Stimulated activated CD4-positive, alpha-beta T cell treated with anti-CD3 and anti-CD28 coated beads, TNF-alpha, amount 100 ng/mL, for 1 hour (primary cell): ENCODE results near the gene OMA1.
"Not testable (repeated sequence)": the region's sequence is repeated elsewhere in the genome, so short reads cannot be mapped to it uniquely, and the experiment has no call there.

Experiments used
- DNase-seq, 3 donors: peaks; one replicate each; pipeline ENCODE4 v3.0.0-alpha.2; 2020; ENCODE audit warnings: low read depth in 3 of 3, low spot score in 1 of 3

The OMA1 gene

DNA sequence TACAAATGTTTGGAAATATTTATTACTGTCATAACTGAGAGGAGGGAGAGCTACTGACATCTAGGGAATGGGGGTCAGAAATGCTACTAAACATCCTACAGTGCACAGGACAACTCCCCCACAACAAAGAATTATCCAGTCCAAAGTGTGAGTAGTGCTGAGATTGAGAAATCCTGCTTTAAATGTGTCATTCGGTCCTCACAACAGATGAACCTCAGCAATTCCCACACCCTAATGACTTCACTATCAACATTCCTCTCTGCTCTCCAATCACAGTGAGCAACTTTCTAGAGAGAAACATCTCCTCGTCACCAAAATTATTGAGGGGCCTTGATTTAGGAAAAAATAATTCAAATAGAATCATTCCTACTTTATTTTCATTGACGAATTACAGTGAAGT, 18.0 kb downstream of the OMA1 start:
- DNase-seq: no peak

DNA sequence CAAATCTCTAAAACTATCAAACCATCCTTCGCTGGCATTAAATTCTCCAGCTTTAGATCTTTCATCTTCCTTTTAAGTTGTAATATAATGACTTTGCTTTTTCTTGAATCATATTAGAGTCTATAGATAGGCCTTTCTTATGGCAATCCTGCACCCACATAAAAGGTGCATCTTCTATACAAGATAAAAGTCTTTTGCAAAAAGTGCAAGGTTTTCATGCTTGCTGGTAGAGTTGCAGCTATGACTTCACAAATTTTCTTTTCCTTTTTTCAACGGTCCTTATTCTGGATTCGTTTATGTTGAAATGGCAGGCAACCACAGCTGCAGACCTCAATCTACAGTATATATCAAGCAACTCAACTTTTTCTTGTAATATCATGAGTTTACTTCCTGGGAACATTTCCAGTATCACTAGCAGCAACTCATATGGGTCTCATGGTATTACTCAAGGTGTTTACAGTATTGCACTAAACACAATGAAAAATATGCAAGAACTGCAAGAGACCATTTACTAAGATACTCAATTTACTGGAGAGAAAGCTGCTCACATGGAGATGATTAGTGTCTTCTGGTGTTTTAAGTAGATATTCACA, 22.1 kb downstream of the OMA1 start:
- DNase-seq: no peak

DNA sequence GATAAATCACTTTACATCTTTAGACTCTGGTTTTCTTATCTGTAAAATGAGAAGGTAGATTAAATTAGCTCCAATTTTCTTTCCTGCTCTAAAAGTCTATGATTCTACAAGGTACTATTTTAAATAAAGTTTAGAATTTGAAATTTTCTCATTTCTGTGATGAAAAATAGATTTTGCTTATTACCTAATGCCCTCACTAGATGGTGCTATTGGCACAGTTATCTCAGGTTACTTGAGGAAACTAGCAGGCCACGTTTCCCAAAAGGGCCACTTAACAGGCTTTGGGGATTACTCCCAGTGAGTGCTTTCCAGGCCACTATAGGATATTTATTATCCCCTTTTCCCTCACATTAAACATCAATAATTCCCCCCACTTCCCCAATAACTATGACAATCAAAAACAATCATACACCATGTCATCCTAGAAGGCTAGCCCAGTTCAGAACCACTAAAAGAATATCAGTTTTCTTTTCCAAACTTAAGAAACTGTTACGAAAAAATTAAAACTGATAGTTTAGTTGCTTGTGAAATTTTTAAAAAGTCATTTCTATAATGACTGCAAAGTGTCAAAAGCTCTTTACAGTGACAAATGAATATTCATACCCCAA, 30.6 kb downstream of the OMA1 start:
- no peak for DNase-seq

DNA sequence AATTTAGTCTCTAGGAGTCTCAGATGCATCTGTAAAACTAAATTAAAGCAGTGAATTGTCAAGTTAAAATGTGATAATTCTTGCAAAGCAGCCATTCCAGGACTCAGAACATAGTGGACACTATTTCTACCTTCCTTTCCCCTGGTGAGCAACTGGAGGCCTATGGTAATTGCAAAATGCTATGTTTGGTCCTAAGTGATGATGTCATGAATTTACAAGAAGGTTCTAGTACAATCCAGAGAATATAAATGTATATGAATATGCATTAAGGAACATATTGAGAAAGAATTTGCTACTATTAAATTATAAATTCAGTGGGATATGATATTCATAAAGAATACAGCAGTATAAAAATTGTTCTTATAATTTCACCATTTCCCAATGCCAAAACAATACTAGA, 32.6 kb downstream of the OMA1 start:
- no peak for DNase-seq

DNA sequence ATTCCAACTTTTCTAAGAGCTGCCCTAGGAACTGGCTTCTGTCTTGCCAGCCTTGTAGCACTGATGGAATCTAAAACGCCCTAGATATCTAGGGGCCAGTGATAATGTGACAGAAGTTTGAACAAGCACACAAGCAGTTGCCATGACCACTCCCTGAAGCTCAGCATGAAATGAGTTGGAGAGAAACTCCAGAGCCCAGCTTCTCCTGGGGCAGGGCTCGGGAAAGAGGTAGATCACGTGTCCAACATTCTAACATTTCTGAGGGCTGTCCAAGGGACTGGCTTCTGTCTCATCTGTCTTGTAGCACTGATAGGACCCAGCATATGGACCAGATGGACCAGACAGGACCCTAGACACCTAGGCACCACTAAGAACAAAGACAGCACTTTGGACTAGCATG, 37.9 kb downstream of the OMA1 start:
- DNase-seq: no peak

DNA sequence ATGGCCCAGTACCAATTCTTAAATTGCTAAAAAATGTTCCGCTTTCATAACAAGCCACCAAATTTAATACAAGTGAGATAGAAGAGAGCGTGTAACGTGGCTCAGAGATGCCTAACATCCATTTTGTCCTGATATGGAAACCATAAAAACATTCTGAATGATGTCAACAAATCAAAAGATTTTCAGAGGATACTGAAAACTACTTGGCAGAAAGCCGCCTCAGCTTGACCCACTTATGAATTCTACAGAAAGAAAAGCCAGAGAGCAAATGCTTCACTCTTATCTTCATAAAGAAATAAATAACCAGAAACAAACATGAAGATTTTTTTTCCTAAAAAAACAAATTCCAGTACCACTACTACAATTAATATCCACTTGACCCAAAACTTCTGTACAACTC, 41.2 kb downstream of the OMA1 start:
- DNase-seq: no peak

DNA sequence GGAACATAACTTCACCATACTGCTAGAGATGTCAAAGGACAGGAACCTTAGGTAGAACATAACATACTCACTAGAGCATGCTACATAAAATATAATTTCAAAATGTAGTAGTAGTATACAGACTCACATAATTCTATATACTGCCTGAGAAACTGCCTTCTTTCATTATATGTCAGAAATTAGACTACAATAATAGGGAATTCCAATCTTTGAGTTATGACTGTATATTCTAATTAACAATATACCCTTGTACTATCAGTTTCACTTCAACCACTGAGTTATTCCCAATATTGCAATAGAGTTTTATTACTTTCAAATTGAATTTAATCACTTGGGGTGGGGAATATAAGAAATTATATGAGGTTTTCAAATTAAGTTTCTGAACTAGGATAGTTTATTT, 44.0 kb downstream of the OMA1 start:
- no peak for DNase-seq

DNA sequence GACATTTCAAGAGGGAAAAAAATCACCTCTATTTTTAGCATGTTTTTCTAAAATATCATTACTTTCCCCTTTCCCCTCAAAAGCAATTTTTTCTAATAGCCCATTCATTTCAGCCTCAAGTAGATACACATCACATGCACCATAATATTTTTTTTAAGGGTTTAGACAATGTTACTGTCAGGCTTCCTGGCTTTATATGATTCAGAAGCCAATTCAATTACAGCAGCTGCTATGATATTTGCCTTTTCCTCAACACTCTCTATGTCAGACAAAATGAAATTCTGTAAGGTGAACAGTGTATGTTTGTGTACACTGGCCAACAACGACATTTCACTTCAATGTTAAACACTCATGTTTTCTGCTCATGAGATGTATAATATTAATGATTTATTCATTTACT, 46.5 kb downstream of the OMA1 start:
- no peak for DNase-seq

DNA sequence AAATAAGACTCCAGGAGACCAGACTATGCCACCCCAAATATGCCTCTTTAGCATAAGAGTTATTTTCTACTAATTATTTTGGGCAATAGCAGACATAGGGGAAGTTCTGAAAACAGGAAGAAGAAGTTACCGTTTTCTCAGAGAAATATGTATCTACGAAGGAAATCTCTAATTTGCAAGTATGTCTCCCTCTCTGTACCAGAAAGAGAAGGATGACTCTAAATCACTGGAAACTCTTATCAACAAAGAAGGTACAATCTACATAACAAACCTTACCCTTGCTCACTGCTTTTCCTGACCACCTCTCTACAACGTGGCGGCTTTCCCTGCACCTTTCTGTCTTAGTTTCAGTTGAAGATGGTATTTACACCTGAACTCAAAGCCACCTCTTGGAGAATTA, 49.0 kb downstream of the OMA1 start:
- DNase-seq: no peak

DNA sequence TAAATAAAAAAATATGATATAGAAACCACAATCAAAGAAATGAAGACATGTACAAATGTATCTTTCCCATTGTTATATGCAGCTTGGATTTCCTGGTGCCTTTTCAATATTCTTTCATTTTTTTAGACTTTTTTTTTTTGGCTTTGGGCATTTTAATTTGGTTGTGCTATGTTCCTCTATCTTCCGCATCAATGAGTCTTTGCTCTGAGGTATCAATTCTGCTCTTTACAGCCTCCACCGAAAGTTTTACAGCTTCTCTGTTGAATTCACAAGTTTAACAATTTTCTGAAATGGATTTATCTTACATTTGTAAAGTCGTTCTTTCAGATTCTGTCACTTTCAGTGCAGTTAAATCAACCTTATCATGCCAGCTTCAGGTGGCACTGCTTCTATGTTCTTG, 50.5 kb downstream of the OMA1 start:
- no peak for DNase-seq

DNA sequence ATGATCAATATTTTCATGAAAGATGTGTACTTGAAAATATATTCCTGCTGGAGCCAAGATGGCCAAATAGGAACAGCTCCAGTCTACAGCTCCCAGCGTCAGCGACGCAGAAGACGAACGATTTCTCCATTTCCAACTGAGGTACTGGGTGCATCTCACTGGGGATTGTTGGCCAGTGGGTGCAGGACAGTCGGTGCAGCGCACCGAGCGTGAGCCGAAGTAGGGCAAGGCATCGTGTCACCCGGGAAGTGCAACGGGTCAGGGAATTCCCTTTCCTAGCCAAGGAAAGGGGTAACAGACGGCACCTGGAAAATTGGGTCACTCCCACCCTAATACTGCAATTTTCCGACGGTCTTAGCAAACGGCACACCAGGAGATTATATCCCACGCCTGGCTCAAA, 57.6 kb downstream of the OMA1 start:
- not testable (repeated sequence) for DNase-seq

DNA sequence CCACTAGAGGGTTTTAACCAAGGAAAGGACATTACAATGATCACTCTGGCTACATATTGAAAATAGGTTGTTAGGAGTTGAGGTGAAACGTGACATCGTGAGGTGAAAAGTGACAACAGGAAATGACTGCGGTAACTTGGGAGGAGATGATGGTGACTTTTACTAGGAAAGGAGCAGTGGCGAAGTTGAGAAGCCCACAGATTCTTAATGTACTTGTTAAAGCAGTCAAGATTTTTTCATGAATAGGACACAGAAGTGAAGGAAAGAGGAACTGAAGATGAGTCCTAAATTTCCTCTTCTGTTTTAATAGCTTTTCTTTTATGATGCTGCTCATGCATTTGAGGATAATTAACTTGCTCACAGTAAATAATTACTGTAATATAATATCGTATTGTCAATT, 59.5 kb downstream of the OMA1 start:
- no peak for DNase-seq

DNA sequence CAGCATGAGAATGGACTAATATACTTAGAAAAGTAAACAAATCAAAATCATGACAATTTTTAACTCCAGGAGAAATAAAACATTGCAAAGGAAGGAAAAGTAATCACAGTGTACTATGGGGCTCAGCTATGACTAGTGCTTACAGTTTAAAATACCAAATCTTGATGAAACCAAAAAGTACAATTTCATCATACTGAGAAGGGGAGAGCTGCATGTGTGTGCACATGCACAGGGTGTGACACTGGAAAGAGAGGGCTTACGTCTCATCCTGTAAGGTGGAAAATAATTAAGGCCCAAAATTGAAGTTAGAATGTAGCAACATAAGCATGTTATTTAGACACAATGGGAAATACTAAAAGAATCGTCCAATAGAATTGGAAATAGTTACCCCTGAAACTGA, 64.6 kb downstream of the OMA1 start:
- no peak for DNase-seq

DNA sequence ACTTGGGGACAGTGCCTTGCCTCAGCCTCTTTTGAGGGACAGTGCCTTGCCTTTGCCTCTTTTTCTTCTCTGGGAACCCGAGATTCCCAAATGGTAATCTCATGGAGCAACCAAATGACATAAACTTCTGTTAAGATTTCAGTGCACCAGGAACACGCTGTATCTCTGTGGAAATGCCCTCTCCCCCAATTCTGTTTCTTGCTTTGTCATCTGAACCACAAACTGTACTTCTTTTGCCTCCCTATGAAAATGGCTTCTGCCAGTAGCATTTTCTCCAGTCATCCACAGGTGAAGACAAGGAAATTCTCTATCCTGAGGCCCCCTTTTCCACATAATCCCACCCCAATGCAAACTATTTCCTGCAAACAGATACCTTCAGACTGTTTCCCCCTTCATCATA, 66.3 kb downstream of the OMA1 start:
- no peak for DNase-seq

DNA sequence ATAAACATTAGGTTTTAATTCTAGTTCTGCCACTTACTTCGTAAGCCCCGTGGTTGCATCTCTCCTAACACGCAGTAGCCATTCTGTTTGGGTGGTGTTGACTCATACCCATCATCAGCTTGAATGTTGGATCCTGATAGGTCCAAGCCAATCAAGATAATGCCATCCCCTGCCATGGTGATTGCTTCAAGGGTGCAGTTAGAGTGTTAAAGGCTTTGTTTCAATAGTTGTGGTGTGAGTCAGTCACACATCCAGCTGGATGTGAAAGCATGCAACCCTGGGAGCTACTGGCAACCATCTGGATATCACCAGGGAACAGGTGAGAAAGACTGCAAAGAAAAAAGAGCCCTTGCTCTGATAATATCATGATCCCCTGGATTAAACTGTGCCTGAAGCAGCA, 69.1 kb downstream of the OMA1 start:
- no peak for DNase-seq

DNA sequence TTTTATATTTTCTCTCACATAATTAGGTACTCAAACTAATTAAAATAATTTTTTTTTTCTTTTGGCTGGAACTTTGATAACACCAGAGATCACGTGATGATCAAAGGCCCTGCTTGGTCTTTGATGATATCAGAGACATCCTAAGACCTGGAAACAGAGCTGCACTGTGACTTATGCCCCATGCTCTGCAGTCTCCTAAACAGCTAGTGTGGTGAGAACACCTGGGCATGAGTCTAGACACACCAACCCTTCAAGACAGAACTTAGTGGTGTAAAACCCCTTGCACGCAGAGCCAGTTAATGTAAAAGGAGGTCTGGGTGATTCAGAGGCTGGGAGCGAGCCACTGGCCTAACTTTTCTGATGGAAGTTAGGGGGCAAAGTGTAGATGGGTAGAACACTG, 70.3 kb downstream of the OMA1 start:
- DNase-seq: no peak

DNA sequence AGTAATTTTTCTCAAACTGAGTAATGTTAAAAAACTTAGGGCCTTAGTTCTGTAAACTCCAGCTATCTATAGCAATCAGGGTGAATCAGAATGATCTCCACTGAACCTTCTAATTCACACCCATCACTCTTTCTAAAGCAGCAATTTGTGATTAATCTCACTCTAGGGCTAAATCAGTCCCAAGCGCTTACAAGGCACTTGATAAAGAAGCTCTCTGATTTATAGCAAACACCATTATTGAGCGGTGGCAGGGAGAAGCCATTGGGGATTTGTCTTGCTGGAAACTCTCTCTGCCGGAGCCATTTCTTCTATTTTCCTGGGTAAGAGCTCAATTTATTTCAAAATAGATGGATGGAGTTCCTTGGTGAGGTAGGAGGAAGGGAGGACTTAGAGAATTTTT, 77.0 kb downstream of the OMA1 start:
- DNase-seq: no peak

DNA sequence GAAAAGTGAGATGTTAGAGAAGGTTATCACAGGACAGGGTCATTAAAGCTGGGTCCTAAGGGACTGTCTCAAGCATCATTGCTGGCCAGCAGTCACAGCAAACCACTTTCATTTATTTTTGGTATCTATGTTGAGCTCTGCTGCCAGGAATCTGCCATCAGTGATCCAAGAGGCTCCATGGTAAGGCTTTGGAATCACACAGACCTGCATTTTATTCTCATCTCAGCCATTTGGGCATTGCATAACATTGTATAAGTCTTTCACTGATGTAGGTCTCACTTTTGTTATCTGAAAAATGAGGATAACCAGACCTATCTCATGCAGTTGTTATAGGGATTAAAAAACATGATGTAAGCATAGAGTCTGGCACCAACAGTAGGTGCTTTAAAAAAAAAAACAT, 77.5 kb downstream of the OMA1 start:
- no peak for DNase-seq

DNA sequence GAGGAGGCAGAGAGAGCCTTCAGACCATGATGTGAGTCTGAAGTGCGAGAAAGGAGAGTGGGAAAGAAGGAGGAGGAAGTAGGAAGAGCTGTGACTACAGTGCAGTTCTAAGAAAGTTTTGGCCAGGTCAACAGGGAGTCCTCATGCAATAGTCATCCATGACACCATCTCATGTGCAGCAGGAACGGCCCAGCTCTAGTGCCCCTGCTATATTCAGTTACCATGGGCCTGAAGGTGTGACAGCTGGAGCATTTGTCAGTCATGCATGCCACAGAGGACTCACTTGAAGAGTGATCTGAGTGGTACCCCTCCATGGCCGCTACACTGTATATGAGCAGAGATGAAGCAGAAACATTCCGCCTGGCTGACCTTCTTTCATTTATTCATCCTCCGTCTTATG, 77.9 kb downstream of the OMA1 start:
- no peak for DNase-seq

DNA sequence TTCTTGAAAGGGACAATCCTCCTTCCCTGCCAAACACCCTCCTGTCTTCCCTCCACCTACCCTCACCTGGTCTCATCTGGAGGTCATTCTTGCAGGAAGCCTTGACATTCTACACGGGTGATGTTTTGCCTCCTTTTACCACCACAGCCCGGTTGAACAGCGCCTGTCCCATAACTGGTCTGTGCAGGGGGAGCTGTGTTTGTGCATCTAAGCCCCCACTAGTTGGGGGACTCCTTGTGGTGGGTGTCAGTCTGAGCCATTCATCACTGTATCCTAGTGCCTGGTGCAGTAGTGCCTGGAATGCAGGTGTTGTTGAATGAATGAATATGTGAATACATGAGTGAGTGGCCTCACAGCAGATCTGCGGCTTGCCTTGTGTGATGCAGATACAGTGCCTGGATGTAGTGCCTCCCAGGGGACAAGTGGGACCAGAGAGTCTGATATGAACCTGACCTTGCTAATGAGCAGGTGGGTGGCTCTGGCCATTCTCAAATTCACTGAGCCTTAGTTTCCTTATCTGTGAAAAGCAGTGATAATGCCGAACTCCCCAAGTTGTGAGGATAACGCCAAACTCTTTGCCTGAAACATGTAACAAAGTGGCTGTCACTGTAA, 79.8 kb downstream of the OMA1 start:
- DNase-seq: no peak

DNA sequence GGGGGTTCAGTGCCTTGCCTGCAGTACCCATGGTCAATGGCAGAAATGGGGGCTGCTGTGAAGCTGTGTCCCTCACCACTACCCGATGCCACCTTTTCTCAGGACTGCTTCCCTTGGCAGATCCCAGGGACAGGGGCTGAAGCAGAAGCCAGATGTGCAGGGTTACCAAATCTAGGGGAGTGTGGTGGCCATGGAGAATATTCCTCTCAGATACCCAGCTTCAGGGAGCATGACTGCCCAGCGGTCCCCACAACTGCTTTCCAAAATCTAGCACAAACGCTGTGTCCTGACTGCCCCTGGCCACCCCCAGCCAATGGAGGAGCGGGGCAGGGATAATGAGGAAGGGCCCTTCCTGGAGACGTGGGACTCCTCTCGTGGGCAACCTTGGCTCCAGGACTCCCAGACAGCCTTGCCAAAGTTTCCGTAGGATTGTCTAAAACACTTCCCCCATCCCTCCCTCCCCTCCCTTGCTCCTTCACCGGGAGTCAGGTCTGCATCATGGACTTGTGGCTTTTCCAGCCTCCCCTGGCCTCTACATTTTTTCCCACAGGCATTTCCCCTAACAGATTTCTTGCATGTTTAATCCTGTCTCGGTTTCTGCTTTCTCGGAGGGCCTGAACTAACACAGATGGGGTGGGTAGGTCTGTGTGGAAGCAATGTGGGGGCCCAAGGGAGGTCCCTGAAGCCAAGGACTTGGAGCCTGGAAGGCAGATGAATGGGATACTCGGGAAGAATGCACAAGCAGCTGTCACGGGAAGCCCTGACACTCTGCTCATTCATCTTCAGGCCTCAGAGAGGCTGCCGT, 80.5 kb downstream of the OMA1 start:
- no peak for DNase-seq

DNA sequence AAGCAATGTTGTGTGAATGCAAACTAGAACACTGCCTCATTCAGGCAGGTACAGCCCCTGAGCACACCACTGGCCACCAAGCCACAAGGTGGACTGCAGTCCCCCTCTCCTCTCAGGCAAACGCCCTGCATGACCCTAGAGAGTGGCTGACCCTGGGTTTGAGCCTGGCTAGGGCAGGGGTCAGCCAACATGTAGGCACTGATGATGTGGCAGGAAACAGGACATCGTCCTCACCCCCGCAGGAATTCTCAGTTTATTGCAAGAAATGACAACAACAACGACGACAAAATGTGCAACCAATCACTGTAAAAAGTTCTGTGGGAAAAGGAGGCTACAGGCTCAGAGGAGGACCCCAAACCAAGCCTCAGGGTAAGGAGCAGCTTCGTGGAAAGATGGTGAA, 81.3 kb downstream of the OMA1 start:
- no peak for DNase-seq
